Progenitor cell of endocrine pancreas (in vitro differentiated cells): ENCODE measurements around the gene HOXD10. TPM values are rescaled to one million over a fixed set of nuclear protein-coding genes. Genes with fewer than 3 reads are reported as not detected.

ENCODE experiments used
- DNase-seq: peaks from one replicate; pipeline ENCODE4 v3.0.0; 2021; ENCODE audit warnings: low spot score; ENCODE audit not compliant: unreplicated experiment
- H3K27ac Mint-ChIP-seq: 2 replicates; pipeline ENCODE4 v1.8.0; 2021; ENCODE audit warnings: mild to moderate bottlenecking, moderate library complexity, mixed read lengths
- H3K27me3 Mint-ChIP-seq: 2 replicates; pipeline ENCODE4 v1.8.0; 2021; ENCODE audit warnings: mixed read lengths
- H3K36me3 Mint-ChIP-seq: 2 replicates; pipeline ENCODE4 v1.8.0; 2022; ENCODE audit warnings: mixed read lengths; ENCODE audit not compliant: insufficient read depth
- H3K4me1 Mint-ChIP-seq: 2 replicates; pipeline ENCODE4 v1.8.0; 2021; ENCODE audit warnings: low read depth, mixed read lengths
- H3K4me3 Mint-ChIP-seq: 2 replicates; pipeline ENCODE4 v1.8.0; 2021; ENCODE audit warnings: low read depth, mild to moderate bottlenecking, moderate library complexity, mixed read lengths
- H3K9me3 Mint-ChIP-seq: 2 replicates; pipeline ENCODE4 v1.8.0; 2021; ENCODE audit warnings: low read depth, mixed read lengths
- total RNA-seq: library from RNA; stranded (reverse); gene quantifications from 2 replicates; pipeline ENCODE4 v1.2.1, GENCODE V29; 2021
- TF ChIP-seq, protein P1 (sequence below): fragments of 200-600 bp; sonication (generic); IDR thresholded peaks from one replicate; pipeline ENCODE4 v1.5.0; 2021; ENCODE audit warnings: antibody characterized with exemption, mild to moderate bottlenecking; ENCODE audit not compliant: unreplicated experiment

HOXD10 gene
- total RNA-seq, 1 donor from 2014 or later = not detected

GRCh38 chr2:176091329-176092258 lies 25.0 kb upstream of the HOXD10 start:
- H3K27me3 Mint-ChIP-seq = peaks cover 92% of the 10 kb centered on the region
- no peaks in the 10 kb centered on the region for H3K9me3 Mint-ChIP-seq
- H3K4me3 Mint-ChIP-seq = peak overlapping the region; percentile 41
- H3K36me3 Mint-ChIP-seq = no peaks in the 10 kb centered on the region
- no peak for DNase-seq
- TF ChIP-seq, protein P1, sequence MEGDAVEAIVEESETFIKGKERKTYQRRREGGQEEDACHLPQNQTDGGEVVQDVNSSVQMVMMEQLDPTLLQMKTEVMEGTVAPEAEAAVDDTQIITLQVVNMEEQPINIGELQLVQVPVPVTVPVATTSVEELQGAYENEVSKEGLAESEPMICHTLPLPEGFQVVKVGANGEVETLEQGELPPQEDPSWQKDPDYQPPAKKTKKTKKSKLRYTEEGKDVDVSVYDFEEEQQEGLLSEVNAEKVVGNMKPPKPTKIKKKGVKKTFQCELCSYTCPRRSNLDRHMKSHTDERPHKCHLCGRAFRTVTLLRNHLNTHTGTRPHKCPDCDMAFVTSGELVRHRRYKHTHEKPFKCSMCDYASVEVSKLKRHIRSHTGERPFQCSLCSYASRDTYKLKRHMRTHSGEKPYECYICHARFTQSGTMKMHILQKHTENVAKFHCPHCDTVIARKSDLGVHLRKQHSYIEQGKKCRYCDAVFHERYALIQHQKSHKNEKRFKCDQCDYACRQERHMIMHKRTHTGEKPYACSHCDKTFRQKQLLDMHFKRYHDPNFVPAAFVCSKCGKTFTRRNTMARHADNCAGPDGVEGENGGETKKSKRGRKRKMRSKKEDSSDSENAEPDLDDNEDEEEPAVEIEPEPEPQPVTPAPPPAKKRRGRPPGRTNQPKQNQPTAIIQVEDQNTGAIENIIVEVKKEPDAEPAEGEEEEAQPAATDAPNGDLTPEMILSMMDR = no peak
- H3K27ac Mint-ChIP-seq = peak overlapping the region; percentile 59
- H3K4me1 Mint-ChIP-seq = peaks cover 3% of the 10 kb centered on the region

GRCh38 chr2:176092270-176093144 lies 24.1 kb upstream of the HOXD10 start, which contains the start of gene HOXD13:
TSS of gene HOXD13 (plus strand) at chr2:176092721. CDS start at chr2:176092891, 170 bp downstream.
- Mint-ChIP-seq H3K36me3 (no peaks in the 10 kb centered on the region), H3K27ac (peak within 1 kb of the TSS; percentile 72), H3K4me1 (peaks cover 3% of the 10 kb centered on the region), H3K4me3 (peak within 1 kb of the TSS; percentile 41), H3K27me3 (peaks cover 92% of the 10 kb centered on the region), H3K9me3 (no peaks in the 10 kb centered on the region)
- TF ChIP-seq, protein P1 = no peak
- DNase-seq = no peak

GRCh38 chr2:176093145-176093897 lies 23.3 kb upstream of the HOXD10 start:
- DNase-seq = no peak

DNA sequence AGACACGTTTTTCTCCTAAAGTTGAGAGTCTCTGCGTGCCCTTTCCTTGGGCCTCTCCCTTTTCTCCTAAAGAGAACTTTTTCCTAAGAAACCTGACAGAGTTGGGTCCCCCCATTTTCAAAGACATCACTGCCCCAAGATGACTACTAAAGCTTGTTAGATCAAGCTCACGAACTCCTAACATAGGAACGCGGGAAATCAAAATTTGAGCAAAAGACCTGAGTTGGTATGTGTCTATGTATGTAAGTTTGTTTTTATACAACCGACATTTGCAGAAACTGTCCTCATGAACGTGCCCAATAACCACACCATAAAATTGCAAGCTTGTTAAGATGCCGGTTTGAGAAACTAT lies 22.7 kb upstream of the HOXD10 start:
- Mint-ChIP-seq H3K4me3 (no peak overlapping the region), H3K4me1 (peaks cover 6% of the 10 kb centered on the region), H3K36me3 (no peaks in the 10 kb centered on the region), H3K27ac (no peak overlapping the region), H3K9me3 (no peaks in the 10 kb centered on the region), H3K27me3 (peaks cover 92% of the 10 kb centered on the region)
- TF ChIP-seq, protein P1 = no peak
- DNase-seq = no peak

More at GRCh38 chr2:176093145-176093897, 23.3 kb upstream of the HOXD10 start:
- H3K36me3 Mint-ChIP-seq = no peaks in the 10 kb centered on the region
- H3K27ac Mint-ChIP-seq = peak overlapping the region; percentile 72
- TF ChIP-seq, protein P1 = peak; percentile 24
- peak overlapping the region; percentile 37 for H3K4me3 Mint-ChIP-seq
- H3K27me3 Mint-ChIP-seq = peaks cover 92% of the 10 kb centered on the region
- peaks cover 6% of the 10 kb centered on the region for H3K4me1 Mint-ChIP-seq
- H3K9me3 Mint-ChIP-seq = no peaks in the 10 kb centered on the region
